OCI-LY1 (cell line): ENCODE results near the gene NKD1.

Source experiments
- H2AFZ ChIP-seq: fragments of 200-600 bp; sonication (generic), shearing (Covaris generic); 2 replicates; pipeline ENCODE4 v1.6.0; 2014; ENCODE audit warnings: antibody characterized with exemption, mild to moderate bottlenecking, low read length
- H3F3A ChIP-seq: fragments of 200-600 bp; sonication (generic), shearing (Covaris generic); 2 replicates; pipeline ENCODE4 v1.6.0; 2014; ENCODE audit warnings: mild to moderate bottlenecking, antibody characterized with exemption, low read length, moderate library complexity; ENCODE audit not compliant: insufficient read depth
- H3K27ac ChIP-seq: fragments of 200-600 bp; sonication (generic); 2 replicates; pipeline ENCODE4 v1.5.1; 2014; ENCODE audit warnings: low read length, mixed run types, mild to moderate bottlenecking, low read depth; ENCODE audit not compliant: poor library complexity, severe bottlenecking
- H3K27me3 ChIP-seq: fragments of 200-600 bp; sonication (generic); 2 replicates; pipeline ENCODE4 v1.6.0; 2014; ENCODE audit warnings: antibody characterized with exemption, mild to moderate bottlenecking, low read length, moderate library complexity; ENCODE audit not compliant: insufficient read depth
- H3K36me3 ChIP-seq: fragments of 200-600 bp; sonication (generic); 2 replicates; pipeline ENCODE4 v1.6.1; 2014; ENCODE audit warnings: mild to moderate bottlenecking, antibody characterized with exemption, low read length, moderate library complexity, mixed read lengths; ENCODE audit not compliant: insufficient read depth
- H3K4me1 ChIP-seq: fragments of 200-600 bp; sonication (generic); 2 replicates; pipeline ENCODE4 v1.5.1; 2014; ENCODE audit warnings: mild to moderate bottlenecking, low read length, moderate library complexity; ENCODE audit not compliant: insufficient read depth, severe bottlenecking
- H3K4me2 ChIP-seq: fragments of 200-600 bp; sonication (generic), shearing (Covaris generic); 2 replicates; pipeline ENCODE4 v1.6.1; 2014; ENCODE audit warnings: low read length
- H3K4me3 ChIP-seq: fragments of 200-600 bp; sonication (generic); 2 replicates; pipeline ENCODE4 v1.5.1; 2014; ENCODE audit warnings: low read length, low read depth, mild to moderate bottlenecking, mixed read lengths; ENCODE audit not compliant: poor library complexity, severe bottlenecking
- H3K79me2 ChIP-seq: fragments of 200-600 bp; shearing (Covaris generic); 2 replicates; pipeline ENCODE4 v1.6.1; 2016; ENCODE audit warnings: mixed run types, low read length, mixed read lengths; ENCODE audit not compliant: insufficient read depth
- H3K9ac ChIP-seq: fragments of 200-600 bp; sonication (generic), shearing (Covaris generic); 2 replicates; pipeline ENCODE4 v1.6.1; 2014; ENCODE audit warnings: mild to moderate bottlenecking, low read length, mixed read lengths
- H3K9me2 ChIP-seq: fragments of 200-600 bp; sonication (generic), shearing (Covaris generic); 2 replicates; pipeline ENCODE4 v1.6.1; 2014; ENCODE audit warnings: low read depth, mild to moderate bottlenecking, low read length, mixed read lengths
- H3K9me3 ChIP-seq: fragments of 200-600 bp; shearing (Covaris generic); 2 replicates; pipeline ENCODE4 v1.6.1; 2014; ENCODE audit warnings: low read length, mixed read lengths
- H4K20me1 ChIP-seq: fragments of 200-600 bp; sonication (generic), shearing (Covaris generic); 2 replicates; pipeline ENCODE4 v1.6.0; 2016; ENCODE audit warnings: mild to moderate bottlenecking, low read length; ENCODE audit not compliant: insufficient read depth
- CTCF ChIP-seq: fragments of 200-600 bp; sonication (generic), shearing (Covaris generic); IDR thresholded peaks from 2 replicates; pipeline ENCODE4 v1.5.1; 2017; ENCODE audit warnings: mild to moderate bottlenecking, antibody characterized with exemption, low read length, moderate library complexity, mixed read lengths
- EZH2 ChIP-seq: fragments of 200-600 bp; sonication (generic), shearing (Covaris generic); IDR thresholded peaks from 2 replicates; pipeline ENCODE4 v1.8.0; 2017; ENCODE audit warnings: borderline replicate concordance, mixed run types, mild to moderate bottlenecking, antibody characterized with exemption, low read length, moderate library complexity, mixed read lengths

Gene NKD1

GRCh38 chr16:50694206-50694605, 146.0 kb downstream of the NKD1 start:
- no peaks in the 10 kb centered on the region for H4K20me1 ChIP-seq
- no peak overlapping the region for H3K27ac ChIP-seq
- TF ChIP-seq EZH2 (no peak), CTCF (no peak)
- H3F3A ChIP-seq, result no peaks in the 10 kb centered on the region
- H3K27me3 ChIP-seq, result 0 out of 2 replicates have a peak, but pooled peaks cover 8% of the 10 kb centered on the region
- H3K9ac ChIP-seq, result no peak overlapping the region
- no peaks in the 10 kb centered on the region for H3K9me2 ChIP-seq
- no peaks in the 10 kb centered on the region for H3K79me2 ChIP-seq
- no peaks in the 10 kb centered on the region for H3K36me3 ChIP-seq
- peaks cover 3% of the 10 kb centered on the region for H3K4me1 ChIP-seq
- H3K9me3 ChIP-seq, result no peaks in the 10 kb centered on the region
- no peak overlapping the region for H2AFZ ChIP-seq
- H3K4me2 ChIP-seq, result no peak overlapping the region
- no peak overlapping the region for H3K4me3 ChIP-seq

DNA sequence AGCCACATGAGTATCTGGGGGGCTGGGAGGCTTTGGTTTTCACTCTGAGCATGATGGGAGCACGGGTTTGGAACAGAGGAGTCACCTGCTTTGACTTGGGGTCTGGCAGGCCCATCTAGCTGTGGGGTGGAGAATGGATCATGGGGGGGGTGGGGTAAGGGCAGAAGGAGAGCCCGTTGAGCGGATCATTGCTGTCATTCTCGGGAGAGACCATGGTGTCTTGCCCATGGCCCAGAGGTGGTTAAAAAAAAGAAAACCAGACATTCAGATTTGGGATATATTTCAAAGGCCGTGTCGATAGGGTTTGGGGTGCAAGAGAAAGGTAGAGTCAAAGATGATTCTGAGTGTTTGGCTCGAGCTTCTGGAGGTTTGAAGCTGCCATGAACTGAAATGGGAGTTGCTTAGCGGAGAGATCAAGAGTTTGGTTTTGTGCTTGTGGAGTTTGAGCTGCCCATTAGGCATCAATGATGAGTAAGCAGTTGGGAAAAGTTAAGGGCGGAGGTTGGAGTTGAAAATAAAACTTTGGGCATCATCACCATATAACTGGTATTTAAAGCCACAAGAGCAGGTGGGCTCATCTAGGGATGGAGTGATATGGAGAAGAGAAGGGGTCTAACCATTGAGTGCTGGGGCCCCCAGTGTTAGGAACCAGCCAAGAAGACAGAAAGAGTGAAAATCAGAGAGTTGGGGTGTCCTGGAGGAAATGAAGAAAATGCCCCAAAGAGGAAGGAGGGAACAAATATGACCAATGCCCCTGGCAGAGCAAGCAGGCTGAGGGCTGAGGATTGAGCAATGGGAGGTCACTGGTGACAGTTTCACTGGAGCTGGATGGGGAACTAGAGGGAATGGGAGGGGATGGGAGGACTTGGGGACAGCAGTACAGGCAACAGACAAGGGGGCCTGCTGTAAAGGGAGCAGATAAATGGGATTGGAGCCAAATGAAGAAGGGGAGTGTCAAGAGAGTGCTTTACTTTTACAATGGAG, 147.1 kb downstream of the NKD1 start:
- TF ChIP-seq CTCF, result no peak
- no peak for TF ChIP-seq EZH2
- Histone ChIP-seq H3K27ac (no peak overlapping the region), H3K79me2 (no peaks in the 10 kb centered on the region), H3K4me3 (no peak overlapping the region), H3K27me3 (0 out of 2 replicates have a peak, but pooled peaks cover 8% of the 10 kb centered on the region), H3K9me3 (no peaks in the 10 kb centered on the region), H3K9me2 (no peaks in the 10 kb centered on the region), H2AFZ (no peak overlapping the region), H3K4me1 (peaks cover 3% of the 10 kb centered on the region), H3F3A (no peaks in the 10 kb centered on the region), H4K20me1 (no peaks in the 10 kb centered on the region), H3K4me2 (no peak overlapping the region), H3K36me3 (no peaks in the 10 kb centered on the region), H3K9ac (no peak overlapping the region)

GRCh38 chr16:50696126-50696525, 147.9 kb downstream of the NKD1 start:
- no peaks in the 10 kb centered on the region for H4K20me1 ChIP-seq

More at GRCh38 chr16:50696126-50696525, 147.9 kb downstream of the NKD1 start:
- TF ChIP-seq EZH2, result no peak
- no peak for TF ChIP-seq CTCF
- H2AFZ ChIP-seq, result no peak overlapping the region
- no peak overlapping the region for H3K4me3 ChIP-seq
- H3K9me2 ChIP-seq, result no peaks in the 10 kb centered on the region
- H3K4me1 ChIP-seq, result peaks cover 3% of the 10 kb centered on the region
- H3K9me3 ChIP-seq, result no peaks in the 10 kb centered on the region
- H3K27ac ChIP-seq, result no peak overlapping the region
- no peaks in the 10 kb centered on the region for H3K79me2 ChIP-seq
- H3K36me3 ChIP-seq, result no peaks in the 10 kb centered on the region
- 0 out of 2 replicates have a peak, but pooled peaks cover 8% of the 10 kb centered on the region for H3K27me3 ChIP-seq
- H3K4me2 ChIP-seq, result no peak overlapping the region
- H3F3A ChIP-seq, result no peaks in the 10 kb centered on the region
- no peak overlapping the region for H3K9ac ChIP-seq
